OCI-LY7 (cell line): ENCODE measurements around the gene WNT8A. TPM values are rescaled to one million over a fixed set of nuclear protein-coding genes. Genes with fewer than 3 reads are reported as not detected.

ENCODE experiments used
- Bru-seq: library from RNA; stranded (reverse); fragments of 400-500 nt; gene quantifications from one replicate; lab custom pipeline; 2021; lab: Mats Ljungman, UMichigan
- BruChase-seq, 2 experiments: library from RNA; stranded (reverse); fragments of 400-500 nt; gene quantifications; one replicate each; lab custom pipeline; 2021; lab: Mats Ljungman, UMichigan
- BruUV-seq: library from RNA; stranded (reverse); fragments of 400-500 nt; replicated peaks from 2 replicates; lab custom pipeline; 2021; lab: Mats Ljungman, UMichigan
- CTCF ChIA-PET: fragments of 300-600 bp; sonication (Branson Sonifier 250); formaldehyde crosslinking; loops from one replicate; lab custom pipeline; 2022; ENCODE audit warnings: antibody characterized with exemption; ENCODE audit not compliant: unreplicated experiment; lab: Charles Lee
- POLR2A ChIA-PET: fragments of 300-600 bp; sonication (Branson Sonifier 250); formaldehyde crosslinking; loops from one replicate; lab custom pipeline; 2022; ENCODE audit warnings: antibody characterized with exemption; lab: Charles Lee
- DNase-seq: peaks from one replicate; pipeline ENCODE4 v3.0.0-alpha.2; 2015; ENCODE audit warnings: low spot score
- H2AFZ ChIP-seq: fragments of 200-600 bp; sonication (generic), shearing (Covaris generic); 2 replicates; pipeline ENCODE4 v1.6.1; 2014; ENCODE audit warnings: mild to moderate bottlenecking, antibody characterized with exemption, low read length, moderate library complexity
- H3K27ac ChIP-seq: fragments of 200-600 bp; sonication (generic); 2 replicates; pipeline ENCODE4 v1.5.1; 2014; ENCODE audit warnings: mixed run types, low read depth, mild to moderate bottlenecking, moderate library complexity, low read length, inconsistent platforms; ENCODE audit not compliant: poor library complexity, severe bottlenecking
- H3K36me3 ChIP-seq: fragments of 200-600 bp; sonication (generic); 2 replicates; pipeline ENCODE4 v1.6.1; 2014; ENCODE audit warnings: mild to moderate bottlenecking, antibody characterized with exemption, low read length, moderate library complexity, mixed read lengths; ENCODE audit not compliant: insufficient read depth
- H3K4me1 ChIP-seq: fragments of 200-600 bp; sonication (generic); 2 replicates; pipeline ENCODE4 v1.5.1; 2014; ENCODE audit warnings: mild to moderate bottlenecking, low read length; ENCODE audit not compliant: insufficient read depth, poor library complexity, severe bottlenecking
- H3K4me2 ChIP-seq: fragments of 200-600 bp; sonication (generic); 2 replicates; pipeline ENCODE4 v1.6.1; 2014; ENCODE audit warnings: mild to moderate bottlenecking, low read length
- H3K4me3 ChIP-seq: fragments of 200-600 bp; sonication (generic); 2 replicates; pipeline ENCODE4 v1.5.1; 2014; ENCODE audit warnings: mild to moderate bottlenecking, low read depth, low read length; ENCODE audit not compliant: poor library complexity, severe bottlenecking
- H3K79me2 ChIP-seq: fragments of 200-600 bp; sonication (generic); 2 replicates; pipeline ENCODE4 v1.6.1; 2016; ENCODE audit warnings: low read depth, mild to moderate bottlenecking, low read length, moderate library complexity, mixed read lengths; ENCODE audit not compliant: insufficient read depth
- H3K9me2 ChIP-seq: fragments of 200-600 bp; sonication (generic); 2 replicates; pipeline ENCODE4 v1.6.1; 2016; ENCODE audit warnings: mild to moderate bottlenecking, low read length, mixed read lengths; ENCODE audit not compliant: insufficient read depth
- H3K9me3 ChIP-seq: fragments of 200-600 bp; sonication (generic); 2 replicates; pipeline ENCODE4 v1.6.1; 2014; ENCODE audit warnings: mild to moderate bottlenecking, mixed run types, low read length, mixed read lengths
- H4K20me1 ChIP-seq: fragments of 200-600 bp; sonication (generic); 2 replicates; pipeline ENCODE4 v1.6.1; 2014; ENCODE audit warnings: mild to moderate bottlenecking, antibody characterized with exemption, low read length, moderate library complexity, mixed read lengths; ENCODE audit not compliant: insufficient read depth
- CTCF ChIP-seq: fragments of 200-600 bp; sonication (generic); conservative IDR thresholded peaks from 2 replicates; pipeline ENCODE4 v1.5.1; 2014; ENCODE audit warnings: mild to moderate bottlenecking, antibody characterized with exemption, low read length, moderate library complexity, mixed read lengths
- EZH2phosphoT487 ChIP-seq: fragments of 200-600 bp; sonication (generic); IDR thresholded peaks from 2 replicates; pipeline ENCODE4 v1.6.1; 2018; ENCODE audit warnings: low read depth, borderline replicate concordance, mild to moderate bottlenecking, mixed run types, antibody characterized with exemption, low read length, moderate library complexity, mixed read lengths
- intact Hi-C: fragments of 100-400 bp; cut with micrococcal nuclease; formaldehyde crosslinking; loops from one replicate; pipeline ENCODE4 v1.10.0; 2022; ENCODE audit not compliant: unreplicated experiment
- long read RNA-seq: library from polyadenylated mRNA; stranded (forward); transcript quantifications from one replicate; pipeline ENCODE4 v2.0.0, GENCODE V29; 2022
- total RNA-seq, 2 experiments: library from RNA; depleted of rRNA in 1 of 2; stranded (reverse); fragments of >200 nt in 1 of 2; shearing (Covaris generic) in 1 of 2; gene quantifications; 2 replicates each; pipeline ENCODE4 v1.2.3, GENCODE V29; 2014 to 2022

WNT8A gene
- total RNA-seq (2014; rRNA removed; shearing (Covaris generic)), result not detected in 2 replicates
- total RNA-seq (2022), result not detected in 2 replicates
- not detected for Bru-seq, nascent RNA
- BruChase-seq, experiment 1, labeled RNA remaining after a 6-hour chase, result not detected
- not detected for BruChase-seq, experiment 2, labeled RNA remaining after a 2-hour chase
- long read RNA-seq, result 0 reads

- Histone ChIP-seq H4K20me1 (no peaks in the 10 kb centered on the region), H3K4me2 (no peak within 1 kb of the TSS), H3K9me3 (no peaks in the 10 kb centered on the region), H3K36me3 (no peaks in the 10 kb centered on the region), H3K27ac (no peak within 1 kb of the TSS), H3K79me2 (no peaks in the 10 kb centered on the region), H3K9me2 (no peaks in the 10 kb centered on the region), H3K4me3 (no peak within 1 kb of the TSS), H3K4me1 (peaks cover 13% of the 10 kb centered on the region), H2AFZ (no peak within 1 kb of the TSS)
- DNase-seq, result no peak
- intact Hi-C loops, result no loop called here
- no TSS peak for BruUV-seq
- no peak for TF ChIP-seq EZH2phosphoT487
- TF ChIP-seq CTCF, result no peak
- ChIA-PET POLR2A (interaction anchor here (0.7 kb wide), 1 partner anchor 452 kb away, joined by 4 read pairs; no protein-coding TSS in a partner anchor), CTCF (no interaction called here)
These were observed at the start of gene WNT8A for GRCh38 chr5:138083702-138084101. Gene WNT8A (plus strand): TSS chr5:138084033. CDS start chr5:138084128, 95 bp downstream.

- CTCF ChIA-PET, result interaction anchor here (0.7 to 1.0 kb wide), 3 partner anchors 27 to 97 kb away, joined by 3 to 4 read pairs (median 3); no protein-coding TSS in a partner anchor
- POLR2A ChIA-PET, result interaction anchor here (0.6 to 1.3 kb wide), 2 partner anchors 8 to 95 kb away, joined by 3 to 4 read pairs; no protein-coding TSS in a partner anchor
- Histone ChIP-seq H4K20me1 (peaks cover 12% of the 10 kb centered on the region; the same call in 1 of the 2 replicates), H3K4me1 (peaks cover 38% of the 10 kb centered on the region), H3K9me3 (no peaks in the 10 kb centered on the region), H3K4me2 (peak overlapping the region; percentile 47), H2AFZ (peak overlapping the region; percentile 88), H3K4me3 (no peak overlapping the region), H3K79me2 (peaks cover 16% of the 10 kb centered on the region), H3K27ac (no peak overlapping the region), H3K9me2 (no peaks in the 10 kb centered on the region), H3K36me3 (peaks cover 5% of the 10 kb centered on the region)
- no TSS peak for BruUV-seq
- TF ChIP-seq EZH2phosphoT487, result no peak
- TF ChIP-seq CTCF, result peak; percentile 99
- peak; percentile 90 for DNase-seq
- intact Hi-C loops, result loop anchor here (1.0 to 10.0 kb wide), 2 partner anchors 32 to 539 kb away; partner anchors contain the start of gene HSPA9
These were observed 48.0 kb upstream of the WNT8A start for GRCh38 chr5:138035605-138036537.
